SKM-1 treated with dmso at 0.1 percent for 144 hours (cell line): ENCODE data around the gene PITPNB.

ENCODE experiments used
- DNase-seq: peaks from one replicate; lab custom pipeline; 2025; ENCODE audit not compliant: unreplicated experiment; lab: John Stamatoyannopoulos, UW

The PITPNB gene

GRCh38 chr22:27834364-27835185 is 84.5 kb downstream of the PITPNB start:
- DNase-seq, result no peak

DNA sequence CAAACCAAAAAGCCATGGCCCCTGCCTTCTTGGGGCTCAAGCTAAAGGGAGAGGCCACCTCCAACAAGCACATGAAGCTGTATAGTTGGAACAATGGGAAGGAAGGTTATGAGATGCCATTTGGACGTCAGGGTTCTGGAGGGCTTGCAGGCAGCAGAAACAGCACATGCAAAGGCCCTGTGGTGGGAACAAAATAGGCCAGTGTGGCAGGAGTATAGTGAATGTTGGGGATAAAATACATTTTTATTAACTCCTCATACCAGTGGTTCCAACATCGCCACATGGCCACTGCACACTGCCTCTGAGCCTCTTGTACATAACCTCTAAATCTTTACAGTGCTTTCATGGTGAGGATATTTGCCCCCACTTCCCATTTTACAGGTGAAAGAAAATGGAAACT is 85.3 kb downstream of the PITPNB start:
- DNase-seq, result no peak

GRCh38 chr22:27832606-27833005 is 86.5 kb downstream of the PITPNB start:
- DNase-seq, result no peak

- DNase-seq, result no peak
Observed at GRCh38 chr22:27829620-27830019, 89.4 kb downstream of the PITPNB start.

DNA sequence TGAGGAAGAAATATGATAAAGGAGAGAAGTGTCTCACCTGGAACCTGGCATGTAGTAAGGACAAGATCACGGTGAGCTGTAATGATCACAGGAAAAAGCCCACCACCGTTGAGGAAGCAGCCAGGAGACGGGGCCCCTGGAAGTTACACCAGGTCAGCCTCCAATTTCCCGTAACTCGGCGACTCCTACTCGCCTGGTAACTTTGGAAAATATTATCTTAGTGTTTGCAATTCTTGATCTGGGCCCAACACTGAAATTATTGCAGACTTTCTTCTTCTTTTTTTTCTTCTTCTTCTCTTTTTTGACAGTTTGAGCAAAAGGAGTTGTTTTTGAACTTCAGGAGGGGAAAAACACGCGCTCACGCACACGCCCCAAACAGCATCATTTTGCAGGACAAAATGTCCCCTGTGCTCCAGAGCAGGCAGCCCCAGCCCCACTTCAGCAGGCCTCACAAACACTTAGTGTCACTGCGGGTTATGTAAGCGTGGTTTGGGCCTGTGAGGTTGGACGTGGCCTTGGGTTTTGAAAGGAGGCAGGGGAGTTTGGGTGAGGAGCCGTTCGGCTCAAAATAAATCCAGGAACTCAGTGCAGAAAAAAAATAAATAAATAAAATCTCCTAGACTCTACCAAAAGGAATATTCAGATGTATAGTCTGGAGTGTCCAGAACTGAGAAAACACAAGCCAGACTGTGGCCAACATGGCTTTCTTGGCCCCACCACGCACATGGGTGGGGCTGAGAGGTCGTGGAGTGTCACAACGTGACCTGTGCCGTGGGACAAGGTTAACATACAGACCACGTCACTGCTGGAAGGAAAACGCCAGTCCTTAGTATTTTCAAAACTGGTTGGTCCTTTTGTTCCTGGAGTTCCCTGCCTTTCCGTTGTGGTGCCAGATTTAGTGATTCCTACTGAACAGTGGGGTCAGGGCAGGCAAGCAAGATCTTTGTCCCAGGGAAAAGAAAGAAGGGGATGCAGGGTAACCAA is 91.2 kb downstream of the PITPNB start:
- no peak for DNase-seq

- DNase-seq, result no peak
Observed at GRCh38 chr22:27825174-27825573, 93.9 kb downstream of the PITPNB start.

DNA sequence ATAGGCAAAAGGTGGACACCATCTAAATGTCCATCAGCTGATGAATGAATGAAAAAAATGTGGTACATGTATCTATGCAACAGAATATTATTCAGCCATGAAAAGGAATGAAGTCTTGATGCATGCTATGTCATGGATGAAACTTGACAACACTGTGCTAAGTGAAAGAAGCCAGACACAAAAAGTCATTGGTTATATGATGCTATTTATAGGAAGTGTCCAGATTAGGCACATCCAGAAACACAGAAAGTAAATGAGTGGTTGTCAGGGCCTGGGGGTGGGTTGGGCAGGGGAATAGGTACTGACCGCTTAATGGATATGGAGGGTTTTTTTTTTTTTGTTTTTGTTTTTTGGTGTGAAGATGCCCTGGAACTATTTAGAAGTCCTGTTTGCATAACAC is 95.8 kb downstream of the PITPNB start:
- DNase-seq, result no peak

DNA sequence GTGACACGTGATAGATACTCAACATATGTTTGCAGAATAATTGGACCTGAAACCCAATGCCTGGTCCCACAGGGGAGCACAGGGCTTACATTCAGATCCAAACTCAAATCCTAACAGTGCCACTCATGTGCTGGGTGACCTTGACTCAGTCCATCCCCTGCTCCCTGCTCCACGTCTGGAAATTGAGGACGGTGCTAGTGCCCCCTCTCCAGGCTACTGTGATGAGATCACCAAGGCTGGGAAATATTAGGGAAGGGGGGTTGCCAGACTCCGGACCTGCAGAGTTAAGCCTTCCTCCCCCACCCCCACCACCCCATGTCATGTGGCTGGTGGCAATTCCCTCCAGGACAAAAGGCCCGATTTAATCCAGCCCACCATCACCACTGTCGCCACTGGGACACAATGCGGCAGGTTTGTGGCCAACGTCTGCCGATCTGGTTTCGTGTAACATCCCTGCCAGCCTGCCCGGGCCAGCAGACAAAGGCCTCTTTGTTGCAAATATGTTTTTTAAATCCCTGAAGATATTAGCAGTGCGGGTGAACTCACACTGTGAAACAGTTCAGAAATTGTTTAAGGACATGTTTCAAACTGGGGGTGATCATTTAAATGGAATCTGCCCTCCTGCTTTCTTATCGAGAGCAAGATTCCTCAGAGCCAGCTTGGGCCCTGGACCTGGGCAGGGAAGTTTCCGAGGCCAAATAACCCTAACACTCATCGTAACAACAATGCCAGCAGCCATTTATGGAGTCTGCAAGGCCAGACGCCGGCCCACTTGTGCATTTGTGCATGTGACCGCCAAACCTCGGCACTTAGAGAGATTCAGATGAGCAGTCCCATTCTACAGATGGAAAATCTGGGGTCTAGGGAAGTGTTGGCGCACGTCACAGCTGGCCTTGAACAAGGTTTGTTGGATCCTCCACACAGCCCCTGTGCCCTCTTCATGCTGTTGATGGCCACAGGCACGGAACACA is 97.9 kb downstream of the PITPNB start:
- DNase-seq, result no peak

DNA sequence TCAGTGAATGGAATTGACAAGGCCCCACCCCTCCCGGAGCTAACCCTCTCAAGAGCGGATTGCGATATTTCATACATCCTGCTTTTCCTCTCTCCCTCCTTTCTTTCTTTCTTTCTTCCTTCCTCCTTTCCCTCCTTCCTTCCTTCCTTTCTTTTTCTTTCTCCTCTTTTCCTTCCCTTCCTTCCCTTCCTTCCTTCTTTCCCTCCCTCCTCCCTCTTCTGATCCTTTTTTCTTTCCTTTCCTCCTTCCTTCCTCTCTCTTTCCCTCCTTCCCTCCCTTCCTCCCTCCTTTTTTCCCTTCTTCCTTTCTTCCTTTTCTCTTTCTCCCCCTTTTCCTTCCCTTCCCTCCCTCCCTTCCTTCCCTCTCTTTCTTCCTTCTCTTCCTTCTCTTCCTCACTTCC is 102.5 kb downstream of the PITPNB start:
- no peak for DNase-seq

- no peak for DNase-seq
Observed at GRCh38 chr22:27815826-27816530, 103.1 kb downstream of the PITPNB start.

DNA sequence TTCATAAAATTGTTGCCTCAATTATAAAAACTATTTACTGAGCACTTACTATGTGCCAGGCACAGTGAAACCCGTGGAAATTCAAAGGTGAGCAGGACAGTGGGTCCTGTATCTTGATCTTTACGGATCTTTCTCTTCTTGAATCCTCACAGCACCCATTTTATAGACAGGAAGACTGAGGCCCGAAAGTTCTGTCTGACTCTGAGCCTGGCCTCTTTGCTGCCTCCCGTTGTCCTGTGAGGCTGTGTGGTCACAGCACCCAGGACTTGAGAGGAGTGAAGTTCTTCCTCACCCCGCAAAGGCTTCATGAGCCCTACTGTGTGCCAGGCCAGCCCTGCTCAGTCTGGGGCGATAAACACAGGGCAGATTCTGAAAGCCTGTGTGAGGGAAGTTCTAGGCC is 104.1 kb downstream of the PITPNB start:
- DNase-seq, result no peak

- DNase-seq, result no peak
Observed at GRCh38 chr22:27811778-27812177, 107.3 kb downstream of the PITPNB start.

- no peak for DNase-seq
Observed at GRCh38 chr22:27810609-27811151, 108.4 kb downstream of the PITPNB start.

- DNase-seq, result no peak
Observed at GRCh38 chr22:27809700-27810608, 109.1 kb downstream of the PITPNB start.

GRCh38 chr22:27809226-27809603 is 109.8 kb downstream of the PITPNB start:
- DNase-seq, result no peak

GRCh38 chr22:27808451-27809225 is 110.4 kb downstream of the PITPNB start:
- DNase-seq, result no peak

DNA sequence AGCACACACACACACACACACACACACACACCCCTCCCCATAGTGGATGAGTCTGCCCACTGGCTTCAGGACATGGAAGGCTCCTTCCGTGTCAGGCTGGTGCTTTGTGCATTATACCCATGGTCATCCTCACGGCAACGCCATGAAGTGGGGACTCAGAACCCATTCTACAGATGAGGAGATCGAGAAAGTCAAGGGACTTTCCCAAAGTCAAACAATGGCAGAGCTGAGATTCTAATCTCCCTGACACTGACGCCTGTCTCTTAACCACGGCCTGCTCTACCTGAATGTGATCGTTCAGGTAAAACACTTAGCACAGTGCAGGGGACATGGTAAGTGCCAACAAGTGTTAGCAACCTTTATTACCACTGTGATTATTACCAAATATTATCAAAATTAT is 113.2 kb downstream of the PITPNB start:
- no peak for DNase-seq
